ENCODE measurements around the gene TMEM126A. TPM values are rescaled to one million over a fixed set of nuclear protein-coding genes. Genes with fewer than 3 reads are reported as not detected.

TMEM126A gene
- total and polyA plus RNA-seq, 4 experiments from 2014 or later = 17.4 to 70.0 (median 42.4) TPM

DNA sequence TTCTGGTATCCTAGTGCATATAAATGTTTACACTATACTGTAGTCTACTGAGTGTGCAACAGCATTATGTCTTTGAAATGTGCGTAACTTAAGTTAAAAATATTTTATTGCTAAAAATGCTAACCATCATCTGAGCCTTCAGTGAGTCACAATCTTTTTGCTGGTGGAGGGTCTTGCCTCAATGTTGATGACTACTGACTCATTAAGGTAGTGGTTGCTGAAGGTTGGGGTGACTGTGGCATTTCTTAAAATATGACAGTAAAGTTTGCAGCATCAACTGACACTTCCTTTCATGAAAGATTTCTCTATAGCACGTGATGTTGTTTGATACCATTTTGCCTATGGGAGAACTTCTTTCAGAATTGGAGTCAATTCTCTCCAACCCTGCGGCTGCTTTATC is 25.6 kb downstream of the TMEM126A start:
- Mint-ChIP-seq H3K36me3 (no peaks in the 10 kb centered on the region), H3K27me3 (peaks cover 0 to 3% of the 10 kb centered on the region in 2 donors), H3K4me3 (no peak overlapping the region), H3K27ac (no peak overlapping the region), H3K9me3 (no peaks in the 10 kb centered on the region), H3K4me1 (no peaks in the 10 kb centered on the region)
- Histone ChIP-seq H3K9me3 (ENCODE audit: control insufficient read depth in 1 of 2, low read length in 2 of 2) (no peaks in the 10 kb centered on the region), H3K27me3 (ENCODE audit: insufficient read depth, low read length) (no peaks in the 10 kb centered on the region), H3K27ac (ENCODE audit: low read depth, low read length) (no peak overlapping the region), H3K4me3 (ENCODE audit: low read length in 2 of 2) (no peak overlapping the region), H3K36me3 (ENCODE audit: insufficient read depth, low read length) (no peaks in the 10 kb centered on the region), H3K4me1 (ENCODE audit: insufficient read depth, low read length) (no peaks in the 10 kb centered on the region)
- intact Hi-C loops (cut with micrococcal nuclease) = no loop called here
- no peak for DNase-seq
- ChIA-PET POLR2A (ENCODE audit: partially characterized antibody) (no interaction called here), CTCF (ENCODE audit: partially characterized antibody) (no interaction called here)

DNA sequence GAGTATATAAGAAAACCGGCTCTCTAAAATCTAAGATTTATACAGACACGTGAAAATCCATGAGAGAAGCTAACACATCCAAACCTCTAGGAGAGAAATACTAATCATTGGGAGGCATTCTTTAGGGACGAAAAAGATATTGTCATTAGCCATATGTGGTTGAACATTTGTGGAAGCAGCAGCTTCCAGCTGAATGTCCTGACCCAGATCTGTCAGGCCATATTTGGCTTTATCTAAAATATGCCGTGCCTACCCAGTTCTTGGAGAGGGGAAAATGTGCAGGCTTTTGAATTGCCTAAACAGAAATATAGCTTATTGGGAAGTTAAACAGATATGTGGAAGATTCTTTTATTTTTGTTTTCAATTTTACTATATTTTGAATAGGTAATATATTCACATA is 31.8 kb downstream of the TMEM126A start:
- no peak overlapping the region for H3K27ac Mint-ChIP-seq
- no peak overlapping the region for H3K4me3 Mint-ChIP-seq
- H3K9me3 ChIP-seq (ENCODE audit: control insufficient read depth in 1 of 2, low read length in 2 of 2) = no peaks in the 10 kb centered on the region
- H3K27ac ChIP-seq (ENCODE audit: low read depth, low read length) = no peak overlapping the region
- peaks cover 8 to 9% of the 10 kb centered on the region in 2 donors for H3K27me3 Mint-ChIP-seq
- no peaks in the 10 kb centered on the region for H3K9me3 Mint-ChIP-seq
- POLR2A ChIA-PET (ENCODE audit: partially characterized antibody) = interaction anchor here (4.7 kb wide), 1 partner anchor 15 kb away, joined by 26 read pairs; the partner anchor contains the start of gene CREBZF
- no peaks in the 10 kb centered on the region for H3K36me3 Mint-ChIP-seq
- H3K4me1 Mint-ChIP-seq = peaks cover 7 to 25% (median 16%) of the 10 kb centered on the region in 4 donors
- intact Hi-C loops (cut with micrococcal nuclease) = no loop called here
- H3K4me1 ChIP-seq (ENCODE audit: insufficient read depth, low read length) = peaks cover 12% of the 10 kb centered on the region
- CTCF ChIA-PET (ENCODE audit: partially characterized antibody) = interaction anchor here (0.5 kb wide), 1 partner anchor 146 kb away, joined by 3 read pairs; no protein-coding TSS in a partner anchor
- DNase-seq = no peak
- no peaks in the 10 kb centered on the region for H3K36me3 ChIP-seq (ENCODE audit: insufficient read depth, low read length)
- no peaks in the 10 kb centered on the region for H3K27me3 ChIP-seq (ENCODE audit: insufficient read depth, low read length)
- H3K4me3 ChIP-seq (ENCODE audit: low read length in 2 of 2) = no peak overlapping the region

DNA sequence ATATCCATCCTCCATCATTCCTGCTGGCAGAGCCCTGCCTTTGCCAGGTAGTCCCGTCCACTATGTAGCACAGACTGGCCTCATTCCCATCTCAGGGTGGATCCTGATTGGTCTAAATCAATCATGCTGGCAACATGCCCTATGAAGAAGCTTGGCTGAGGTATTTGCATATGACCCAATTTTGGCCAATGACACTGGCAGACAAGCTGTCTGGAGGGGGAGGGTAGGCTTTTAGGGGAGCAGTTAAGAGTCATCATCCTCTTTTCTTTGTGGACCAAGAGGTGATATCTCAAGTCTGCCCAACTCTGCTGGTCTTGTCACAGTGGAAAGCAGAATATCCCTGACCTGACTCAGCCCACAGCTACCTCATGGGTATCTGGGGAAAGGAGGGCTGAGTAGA is 33.1 kb downstream of the TMEM126A start:
- no peak overlapping the region for H3K27ac Mint-ChIP-seq

DNA sequence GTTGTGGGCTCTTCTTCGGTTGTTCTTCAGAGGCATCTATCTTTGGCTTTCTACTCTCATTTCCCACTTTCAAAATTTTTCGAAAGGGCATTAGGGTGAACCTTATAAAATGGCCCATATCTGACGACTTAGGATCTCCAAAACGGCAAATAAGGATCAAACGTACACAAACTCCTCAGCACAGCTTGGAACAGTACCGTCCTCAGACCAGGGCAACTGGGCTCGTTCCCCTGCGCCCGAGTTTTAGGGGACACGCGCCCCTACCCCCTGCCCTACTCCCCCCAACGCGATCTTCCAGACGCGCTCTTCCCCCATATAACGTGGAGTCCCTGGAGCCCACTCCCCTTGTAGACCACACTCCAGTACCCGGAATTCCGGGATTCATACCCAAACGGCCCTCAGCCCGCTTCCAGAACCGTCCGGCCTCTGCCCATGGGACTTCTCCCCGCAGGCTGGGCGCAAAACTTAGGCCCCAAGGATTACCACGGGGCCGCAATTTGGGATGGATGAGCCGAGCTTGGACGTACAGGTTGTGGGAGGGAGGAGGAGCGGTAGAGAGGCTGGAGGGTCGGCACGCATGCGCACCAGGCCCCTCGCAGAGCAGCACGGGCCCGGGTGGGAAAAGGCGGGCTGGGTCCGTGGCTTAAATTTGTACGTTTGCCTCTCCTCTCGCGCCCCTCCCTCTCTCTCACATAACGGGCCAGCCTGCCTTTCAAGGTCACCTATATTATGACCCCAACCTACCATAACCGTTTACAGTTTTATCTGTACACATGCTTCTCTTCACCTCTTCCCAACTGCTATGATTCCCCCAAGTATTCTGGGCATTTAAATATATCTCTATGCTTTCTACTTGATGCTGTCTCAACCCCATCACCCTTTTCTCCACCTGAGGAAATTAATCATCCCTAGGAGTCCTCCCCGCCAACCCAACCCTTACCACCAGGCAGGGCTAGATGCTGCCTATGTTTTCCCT is 34.9 kb downstream of the TMEM126A start:
- POLR2A ChIA-PET (ENCODE audit: partially characterized antibody) = interaction anchor here (0.5 to 4.7 kb wide), 2 partner anchors 18 to 25 kb away, joined by 3 to 26 read pairs; partner anchors contain the start of gene CREBZF
- DNase-seq = peak; percentile 32 to 55 (median 40)
- H3K9me3 ChIP-seq (ENCODE audit: control insufficient read depth in 1 of 2, low read length in 2 of 2) = no peaks in the 10 kb centered on the region
- H3K4me3 ChIP-seq (ENCODE audit: low read length in 2 of 2) = peak overlapping the region; percentile 55 to 60
- peaks cover 0 to 4% of the 10 kb centered on the region in 2 donors for H3K36me3 Mint-ChIP-seq
- H3K4me1 ChIP-seq (ENCODE audit: insufficient read depth, low read length) = peaks cover 12% of the 10 kb centered on the region
- intact Hi-C loops (cut with micrococcal nuclease) = loop anchor here (2.0 kb wide), 1 partner anchor 18 kb away; the partner anchor contains the start of gene CREBZF
- H3K4me3 Mint-ChIP-seq = peak overlapping the region; percentile 75 to 93 (median 85)
- peaks cover 7 to 25% (median 16%) of the 10 kb centered on the region in 4 donors for H3K4me1 Mint-ChIP-seq
- H3K27me3 Mint-ChIP-seq = peaks cover 8 to 9% of the 10 kb centered on the region in 2 donors
- no peaks in the 10 kb centered on the region for H3K9me3 Mint-ChIP-seq
- no peaks in the 10 kb centered on the region for H3K27me3 ChIP-seq (ENCODE audit: insufficient read depth, low read length)
- peak overlapping the region in 6 of 7 donors; percentile 74 to 87 (median 82) for H3K27ac Mint-ChIP-seq
- H3K27ac ChIP-seq (ENCODE audit: low read depth, low read length) = peak overlapping the region; percentile 49
- H3K36me3 ChIP-seq (ENCODE audit: insufficient read depth, low read length) = no peaks in the 10 kb centered on the region
- CTCF ChIA-PET (ENCODE audit: partially characterized antibody) = interaction anchor here (1.8 kb wide), 1 partner anchor 15 kb away, joined by 5 read pairs; no protein-coding TSS in a partner anchor

More for the DNA sequence above, 33.1 kb downstream of the TMEM126A start:
- Histone ChIP-seq H3K27ac (ENCODE audit: low read depth, low read length) (no peak overlapping the region), H3K36me3 (ENCODE audit: insufficient read depth, low read length) (no peaks in the 10 kb centered on the region), H3K9me3 (ENCODE audit: control insufficient read depth in 1 of 2, low read length in 2 of 2) (no peaks in the 10 kb centered on the region), H3K4me3 (ENCODE audit: low read length in 2 of 2) (no peak overlapping the region), H3K4me1 (ENCODE audit: insufficient read depth, low read length) (peaks cover 12% of the 10 kb centered on the region), H3K27me3 (ENCODE audit: insufficient read depth, low read length) (no peaks in the 10 kb centered on the region)
- Mint-ChIP-seq H3K4me1 (peaks cover 7 to 25% (median 16%) of the 10 kb centered on the region in 4 donors), H3K27me3 (peaks cover 8 to 9% of the 10 kb centered on the region in 2 donors), H3K4me3 (peak overlapping the region in 1 of 8 donors; percentile 15), H3K36me3 (peaks cover 0 to 3% of the 10 kb centered on the region in 2 donors), H3K9me3 (no peaks in the 10 kb centered on the region)
- intact Hi-C loops (cut with micrococcal nuclease) = no loop called here
- CTCF ChIA-PET (ENCODE audit: partially characterized antibody) = interaction anchor here (1.1 to 1.8 kb wide), 3 partner anchors 10 to 18 kb away, joined by 3 to 5 read pairs (median 4); no protein-coding TSS in a partner anchor
- peak in 2 of 5 donors; percentile 2 to 15 for DNase-seq
- POLR2A ChIA-PET (ENCODE audit: partially characterized antibody) = interaction anchor here (1.1 to 4.7 kb wide), 3 partner anchors 17 to 144 kb away, joined by 3 to 26 read pairs (median 5); partner anchors contain the start of gene CREBZF

DNA sequence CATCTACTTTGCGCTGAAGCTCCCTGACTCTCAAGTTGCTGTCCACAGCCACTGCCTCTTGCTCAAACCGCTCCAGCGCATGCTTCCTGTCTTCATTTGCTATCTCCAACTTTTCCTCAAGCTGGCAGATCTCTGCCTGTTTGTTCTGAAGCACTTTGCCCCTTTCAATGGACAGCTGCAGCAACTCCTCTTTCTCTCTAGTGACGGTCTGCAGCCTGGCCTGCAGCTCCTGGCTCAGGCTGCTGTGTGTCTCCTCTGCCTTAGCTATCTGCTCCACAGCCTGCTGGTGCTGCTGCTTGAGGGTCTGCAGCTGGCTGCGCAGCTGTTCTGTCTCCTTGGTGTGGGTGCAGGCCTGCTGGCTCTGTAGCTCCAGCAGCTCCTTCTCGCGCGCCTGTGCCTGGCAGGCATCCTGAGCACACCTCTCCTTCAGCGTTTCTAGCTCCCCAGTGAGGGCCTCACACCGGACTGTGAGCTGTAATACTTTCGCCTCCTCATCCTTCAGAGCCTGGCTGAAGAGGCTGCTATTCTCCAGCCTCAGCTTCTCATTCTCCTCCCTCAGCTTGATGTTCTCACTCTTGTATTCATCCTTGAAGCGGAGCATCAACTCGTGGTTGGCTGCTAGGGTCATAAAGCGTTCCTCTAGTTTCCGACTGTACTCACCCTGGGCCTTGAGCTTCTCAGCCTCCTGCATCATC is 37.5 kb downstream of the TMEM126A start:
- no peaks in the 10 kb centered on the region for H3K9me3 Mint-ChIP-seq
- POLR2A ChIA-PET (ENCODE audit: partially characterized antibody) = interaction anchor here (1.8 to 1.9 kb wide), 2 partner anchors 21 to 53 kb away, joined by 4 to 10 read pairs; partner anchors contain the start of gene CREBZF
- no peaks in the 10 kb centered on the region for H3K36me3 ChIP-seq (ENCODE audit: insufficient read depth, low read length)
- H3K9me3 ChIP-seq (ENCODE audit: control insufficient read depth in 1 of 2, low read length in 2 of 2) = no peaks in the 10 kb centered on the region
- no peak overlapping the region for H3K27ac ChIP-seq (ENCODE audit: low read depth, low read length)
- CTCF ChIA-PET (ENCODE audit: partially characterized antibody) = interaction anchor here (1.3 to 1.9 kb wide), 2 partner anchors 10 to 20 kb away, joined by 4 to 5 read pairs; partner anchors contain the start of gene CREBZF
- peaks cover 12% of the 10 kb centered on the region for H3K4me1 ChIP-seq (ENCODE audit: insufficient read depth, low read length)
- H3K27me3 Mint-ChIP-seq = peaks cover 9 to 10% of the 10 kb centered on the region in 2 donors
- peaks cover 0 to 4% of the 10 kb centered on the region in 2 donors for H3K36me3 Mint-ChIP-seq
- peaks cover 7 to 25% (median 16%) of the 10 kb centered on the region in 4 donors for H3K4me1 Mint-ChIP-seq
- H3K4me3 ChIP-seq (ENCODE audit: low read length in 2 of 2) = no peak overlapping the region
- peak overlapping the region in 1 of 8 donors; percentile 20 for H3K4me3 Mint-ChIP-seq
- intact Hi-C loops (cut with micrococcal nuclease) = no loop called here
- no peak for DNase-seq
- peak overlapping the region in 2 of 7 donors; percentile 0 to 50 for H3K27ac Mint-ChIP-seq
- H3K27me3 ChIP-seq (ENCODE audit: insufficient read depth, low read length) = no peaks in the 10 kb centered on the region

DNA sequence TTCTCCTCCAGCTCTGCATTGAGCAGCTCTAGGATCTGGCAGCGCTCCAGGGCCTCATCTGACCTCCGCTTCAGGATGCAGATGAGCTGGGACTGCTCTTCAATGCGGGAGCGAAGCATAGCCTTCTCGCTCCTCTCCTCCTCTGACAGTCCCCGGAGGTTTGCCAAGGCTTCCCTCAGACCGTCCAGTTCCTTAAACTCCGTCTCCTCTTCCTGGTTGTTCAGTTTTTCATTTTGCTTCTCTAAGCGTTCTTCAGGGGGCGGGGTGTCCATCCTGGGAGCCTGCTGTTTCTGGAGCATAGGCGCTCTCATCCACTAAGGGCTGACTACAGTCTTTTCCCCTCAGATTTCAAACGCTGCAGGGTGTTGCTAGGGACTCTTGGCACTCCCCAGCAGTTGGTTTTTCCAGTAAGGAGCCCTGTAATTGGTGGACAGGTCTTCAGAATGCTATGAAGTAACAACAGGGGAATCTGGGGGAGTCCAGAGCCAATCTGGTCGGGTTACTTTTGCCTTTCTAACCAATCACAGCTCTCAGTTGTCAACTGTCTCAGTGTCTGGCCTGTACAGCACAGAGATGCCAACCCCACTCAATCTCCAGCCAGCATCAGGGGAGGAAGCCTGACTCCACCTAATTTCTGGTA is 38.2 kb downstream of the TMEM126A start, which contains the start of gene CCDC89:
Gene CCDC89 (minus strand): TSS at position 376 of the 640 bp plus-strand sequence. CDS start 65 bp downstream, at position 311.
- Histone ChIP-seq H3K9me3 (ENCODE audit: control insufficient read depth in 1 of 2, low read length in 2 of 2) (no peaks in the 10 kb centered on the region), H3K27me3 (ENCODE audit: insufficient read depth, low read length) (no peaks in the 10 kb centered on the region), H3K4me3 (ENCODE audit: low read length in 2 of 2) (no peak within 1 kb of the TSS), H3K27ac (ENCODE audit: low read depth, low read length) (no peak within 1 kb of the TSS), H3K4me1 (ENCODE audit: insufficient read depth, low read length) (peaks cover 12% of the 10 kb centered on the region), H3K36me3 (ENCODE audit: insufficient read depth, low read length) (no peaks in the 10 kb centered on the region)
- Mint-ChIP-seq H3K4me3 (peak within 1 kb of the TSS in 2 of 8 donors; percentile 20 to 46), H3K9me3 (no peaks in the 10 kb centered on the region), H3K36me3 (peaks cover 3 to 8% of the 10 kb centered on the region in 2 donors), H3K4me1 (peaks cover 7 to 23% (median 16%) of the 10 kb centered on the region in 4 donors), H3K27ac (peak within 1 kb of the TSS in 4 of 7 donors; percentile 0 to 56 (median 28)), H3K27me3 (peaks cover 6 to 9% of the 10 kb centered on the region in 2 donors)
- POLR2A ChIA-PET (ENCODE audit: partially characterized antibody) = interaction anchor here (1.9 kb wide), 1 partner anchor 21 kb away, joined by 10 read pairs; the partner anchor contains the start of gene CREBZF
- intact Hi-C loops (cut with micrococcal nuclease) = no loop called here
- no peak for DNase-seq
- CTCF ChIA-PET (ENCODE audit: partially characterized antibody) = interaction anchor here (1.0 to 1.3 kb wide), 3 partner anchors 10 to 22 kb away, joined by 3 to 5 read pairs (median 4); no protein-coding TSS in a partner anchor

Measured in CD4-positive, alpha-beta memory T cell (primary cell).